Measurements from ENCODE around the gene NCK2.
"Not testable (repeated sequence)": the region's sequence is repeated elsewhere in the genome, so short reads cannot be mapped to it uniquely, and the experiment has no call there.

Gene NCK2

GRCh38 chr2:105890856-105891255, 146.1 kb downstream of the NCK2 start:
- H3K9me3 Mint-ChIP-seq, result peaks cover 8% of the 10 kb centered on the region
- H3K27ac Mint-ChIP-seq, result peak overlapping the region; percentile 82
- H3K36me3 Mint-ChIP-seq (ENCODE audit: low read depth), result peaks cover 97% of the 10 kb centered on the region
- no peaks in the 10 kb centered on the region for H3K27me3 Mint-ChIP-seq
- no peak overlapping the region for H3K4me3 Mint-ChIP-seq
- no peak for DNase-seq
- H3K4me1 Mint-ChIP-seq (ENCODE audit: low read depth), result peaks cover 67% of the 10 kb centered on the region

GRCh38 chr2:105893011-105893995, 148.6 kb downstream of the NCK2 start:
- Mint-ChIP-seq H3K9me3 (peaks cover 12% of the 10 kb centered on the region), H3K4me1 (ENCODE audit: low read depth) (peaks cover 54% of the 10 kb centered on the region), H3K27ac (peak overlapping the region; percentile 71), H3K4me3 (no peak overlapping the region), H3K36me3 (ENCODE audit: low read depth) (peaks cover 97% of the 10 kb centered on the region), H3K27me3 (no peaks in the 10 kb centered on the region)
- DNase-seq, result no peak

GRCh38 chr2:105894327-105894944, 149.7 kb downstream of the NCK2 start:
- Mint-ChIP-seq H3K36me3 (ENCODE audit: low read depth) (peaks cover 97% of the 10 kb centered on the region), H3K27ac (peak overlapping the region; percentile 63), H3K4me3 (no peak overlapping the region), H3K4me1 (ENCODE audit: low read depth) (peaks cover 53% of the 10 kb centered on the region), H3K9me3 (peaks cover 17% of the 10 kb centered on the region), H3K27me3 (no peaks in the 10 kb centered on the region)
- no peak for DNase-seq

GRCh38 chr2:105895990-105896764, 151.5 kb downstream of the NCK2 start:
- DNase-seq, result no peak

GRCh38 chr2:105896765-105897163, 152.1 kb downstream of the NCK2 start:
- Mint-ChIP-seq H3K9me3 (peaks cover 37% of the 10 kb centered on the region), H3K4me1 (ENCODE audit: low read depth) (peaks cover 57% of the 10 kb centered on the region), H3K36me3 (ENCODE audit: low read depth) (peaks cover 98% of the 10 kb centered on the region), H3K27ac (peak overlapping the region; percentile 37), H3K27me3 (no peaks in the 10 kb centered on the region), H3K4me3 (no peak overlapping the region)
- no peak for DNase-seq

More at GRCh38 chr2:105895990-105896764, 151.5 kb downstream of the NCK2 start:
- H3K27ac Mint-ChIP-seq, result peak overlapping the region; percentile 79
- no peaks in the 10 kb centered on the region for H3K27me3 Mint-ChIP-seq
- H3K36me3 Mint-ChIP-seq (ENCODE audit: low read depth), result peaks cover 98% of the 10 kb centered on the region
- H3K9me3 Mint-ChIP-seq, result peaks cover 33% of the 10 kb centered on the region
- H3K4me3 Mint-ChIP-seq, result no peak overlapping the region
- peaks cover 52% of the 10 kb centered on the region for H3K4me1 Mint-ChIP-seq (ENCODE audit: low read depth)

GRCh38 chr2:105897694-105898093, 153.0 kb downstream of the NCK2 start:
- not testable (repeated sequence) for DNase-seq, H3K27me3 Mint-ChIP-seq, H3K27ac Mint-ChIP-seq, H3K4me3 Mint-ChIP-seq
- H3K36me3 Mint-ChIP-seq (ENCODE audit: low read depth), result peaks cover 91% of the 10 kb centered on the region
- H3K9me3 Mint-ChIP-seq, result peaks cover 37% of the 10 kb centered on the region
- peaks cover 64% of the 10 kb centered on the region for H3K4me1 Mint-ChIP-seq (ENCODE audit: low read depth)

GRCh38 chr2:105903051-105903674, 158.5 kb downstream of the NCK2 start:
- no peaks in the 10 kb centered on the region for H3K27me3 Mint-ChIP-seq
- peaks cover 75% of the 10 kb centered on the region for H3K4me1 Mint-ChIP-seq (ENCODE audit: low read depth)
- no peak for DNase-seq
- no peak overlapping the region for H3K27ac Mint-ChIP-seq
- H3K36me3 Mint-ChIP-seq (ENCODE audit: low read depth), result peaks cover 37% of the 10 kb centered on the region
- H3K4me3 Mint-ChIP-seq, result no peak overlapping the region
- H3K9me3 Mint-ChIP-seq, result peaks cover 30% of the 10 kb centered on the region

GRCh38 chr2:105904938-105905337, 160.2 kb downstream of the NCK2 start:
- Mint-ChIP-seq H3K9me3 (peaks cover 18% of the 10 kb centered on the region), H3K4me1 (ENCODE audit: low read depth) (peaks cover 65% of the 10 kb centered on the region), H3K4me3 (no peak overlapping the region), H3K27ac (peak overlapping the region; percentile 51), H3K27me3 (no peaks in the 10 kb centered on the region), H3K36me3 (ENCODE audit: low read depth) (peaks cover 20% of the 10 kb centered on the region)
- DNase-seq, result no peak

- Mint-ChIP-seq H3K27ac (peak overlapping the region; percentile 22), H3K4me3 (no peak overlapping the region), H3K9me3 (peaks cover 6% of the 10 kb centered on the region), H3K36me3 (ENCODE audit: low read depth) (peaks cover 4% of the 10 kb centered on the region), H3K27me3 (no peaks in the 10 kb centered on the region), H3K4me1 (ENCODE audit: low read depth) (peaks cover 52% of the 10 kb centered on the region)
- no peak for DNase-seq
Measured at GRCh38 chr2:105906481-105906880, 161.8 kb downstream of the NCK2 start.

- Mint-ChIP-seq H3K27ac (no peak overlapping the region), H3K9me3 (peaks cover 5% of the 10 kb centered on the region), H3K27me3 (no peaks in the 10 kb centered on the region), H3K36me3 (ENCODE audit: low read depth) (peaks cover 2% of the 10 kb centered on the region), H3K4me3 (no peak overlapping the region), H3K4me1 (ENCODE audit: low read depth) (peaks cover 55% of the 10 kb centered on the region)
- no peak for DNase-seq
Measured at GRCh38 chr2:105907184-105907583, 162.5 kb downstream of the NCK2 start.

- Mint-ChIP-seq H3K27me3 (no peaks in the 10 kb centered on the region), H3K9me3 (peaks cover 4% of the 10 kb centered on the region), H3K4me3 (no peak overlapping the region), H3K36me3 (ENCODE audit: low read depth) (peaks cover 2% of the 10 kb centered on the region), H3K27ac (peak overlapping the region; percentile 6), H3K4me1 (ENCODE audit: low read depth) (peaks cover 47% of the 10 kb centered on the region)
- no peak for DNase-seq
Measured at GRCh38 chr2:105909215-105909614, 164.5 kb downstream of the NCK2 start.

- H3K9me3 Mint-ChIP-seq, result peaks cover 17% of the 10 kb centered on the region
- H3K4me1 Mint-ChIP-seq (ENCODE audit: low read depth), result peaks cover 34% of the 10 kb centered on the region
- H3K27me3 Mint-ChIP-seq, result no peaks in the 10 kb centered on the region
- no peak overlapping the region for H3K4me3 Mint-ChIP-seq
- no peak for DNase-seq
- peaks cover 4% of the 10 kb centered on the region for H3K36me3 Mint-ChIP-seq (ENCODE audit: low read depth)
- H3K27ac Mint-ChIP-seq, result no peak overlapping the region
Measured at GRCh38 chr2:105910497-105911238, 166.0 kb downstream of the NCK2 start.

GRCh38 chr2:105911425-105911824, 166.7 kb downstream of the NCK2 start:
- H3K4me3 Mint-ChIP-seq, result no peak overlapping the region
- peaks cover 6% of the 10 kb centered on the region for H3K36me3 Mint-ChIP-seq (ENCODE audit: low read depth)
- no peaks in the 10 kb centered on the region for H3K27me3 Mint-ChIP-seq
- H3K27ac Mint-ChIP-seq, result no peak overlapping the region
- H3K4me1 Mint-ChIP-seq (ENCODE audit: low read depth), result peaks cover 26% of the 10 kb centered on the region
- DNase-seq, result no peak
- peaks cover 18% of the 10 kb centered on the region for H3K9me3 Mint-ChIP-seq
